Measurements from ENCODE around the gene CDK17.

Gene CDK17

GRCh38 chr12:96334502-96334901 is 65.7 kb downstream of the CDK17 start:
- TF ChIP-seq, protein P1, sequence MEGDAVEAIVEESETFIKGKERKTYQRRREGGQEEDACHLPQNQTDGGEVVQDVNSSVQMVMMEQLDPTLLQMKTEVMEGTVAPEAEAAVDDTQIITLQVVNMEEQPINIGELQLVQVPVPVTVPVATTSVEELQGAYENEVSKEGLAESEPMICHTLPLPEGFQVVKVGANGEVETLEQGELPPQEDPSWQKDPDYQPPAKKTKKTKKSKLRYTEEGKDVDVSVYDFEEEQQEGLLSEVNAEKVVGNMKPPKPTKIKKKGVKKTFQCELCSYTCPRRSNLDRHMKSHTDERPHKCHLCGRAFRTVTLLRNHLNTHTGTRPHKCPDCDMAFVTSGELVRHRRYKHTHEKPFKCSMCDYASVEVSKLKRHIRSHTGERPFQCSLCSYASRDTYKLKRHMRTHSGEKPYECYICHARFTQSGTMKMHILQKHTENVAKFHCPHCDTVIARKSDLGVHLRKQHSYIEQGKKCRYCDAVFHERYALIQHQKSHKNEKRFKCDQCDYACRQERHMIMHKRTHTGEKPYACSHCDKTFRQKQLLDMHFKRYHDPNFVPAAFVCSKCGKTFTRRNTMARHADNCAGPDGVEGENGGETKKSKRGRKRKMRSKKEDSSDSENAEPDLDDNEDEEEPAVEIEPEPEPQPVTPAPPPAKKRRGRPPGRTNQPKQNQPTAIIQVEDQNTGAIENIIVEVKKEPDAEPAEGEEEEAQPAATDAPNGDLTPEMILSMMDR (IDR thresholded peaks at IDR 0.05; ENCODE audit: control insufficient read depth, extremely low read depth, insufficient read depth): no peak
- no peak for DNase-seq (ENCODE audit: low read depth)
- H3K4me3 ChIP-seq (ENCODE audit: low read depth, low read length): no peak overlapping the region

DNA sequence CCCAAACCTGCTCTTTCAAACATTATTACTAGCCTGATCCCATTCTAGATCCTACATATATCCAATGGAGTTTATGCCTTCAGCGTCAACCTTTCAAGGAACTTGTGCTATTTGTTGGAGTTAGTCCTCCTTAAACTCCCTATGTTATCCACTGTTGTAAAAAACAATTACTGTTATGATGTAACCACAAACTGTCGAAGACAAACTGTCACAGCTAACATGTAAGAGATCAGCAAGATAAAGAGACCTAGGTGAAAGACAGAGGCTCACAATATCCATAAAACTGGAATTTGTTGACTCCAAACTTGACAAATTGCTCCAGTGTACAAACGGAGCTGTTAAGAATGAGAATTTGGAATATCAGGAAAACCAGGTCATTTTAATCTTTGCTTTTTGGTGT is 70.7 kb downstream of the CDK17 start:
- no peak for DNase-seq (ENCODE audit: low read depth)
- H3K4me3 ChIP-seq (ENCODE audit: low read depth, low read length): no peak overlapping the region
- TF ChIP-seq, protein P1 (IDR thresholded peaks at IDR 0.05; ENCODE audit: control insufficient read depth, extremely low read depth, insufficient read depth): no peak

DNA sequence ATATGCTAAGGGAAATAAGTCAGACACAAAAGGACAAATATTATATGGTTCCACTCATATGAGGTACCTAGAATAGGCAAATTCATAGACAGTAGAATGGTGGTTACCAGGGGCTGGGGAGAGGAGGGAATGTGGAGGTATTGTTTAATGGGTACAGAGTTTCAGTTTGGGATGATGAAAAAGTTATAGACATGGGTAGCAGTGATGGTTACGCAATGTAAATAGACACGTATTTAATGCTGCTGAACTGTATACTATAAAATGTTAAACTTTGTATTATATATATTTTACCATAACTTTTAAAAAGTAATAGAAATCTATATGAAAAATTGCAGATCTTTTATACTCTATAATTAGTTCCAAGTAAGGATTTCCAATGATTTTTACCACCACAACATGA is 71.2 kb downstream of the CDK17 start:
- no peak for DNase-seq (ENCODE audit: low read depth)
- TF ChIP-seq, protein P1 (IDR thresholded peaks at IDR 0.05; ENCODE audit: control insufficient read depth, extremely low read depth, insufficient read depth): no peak
- no peak overlapping the region for H3K4me3 ChIP-seq (ENCODE audit: low read depth, low read length)

DNA sequence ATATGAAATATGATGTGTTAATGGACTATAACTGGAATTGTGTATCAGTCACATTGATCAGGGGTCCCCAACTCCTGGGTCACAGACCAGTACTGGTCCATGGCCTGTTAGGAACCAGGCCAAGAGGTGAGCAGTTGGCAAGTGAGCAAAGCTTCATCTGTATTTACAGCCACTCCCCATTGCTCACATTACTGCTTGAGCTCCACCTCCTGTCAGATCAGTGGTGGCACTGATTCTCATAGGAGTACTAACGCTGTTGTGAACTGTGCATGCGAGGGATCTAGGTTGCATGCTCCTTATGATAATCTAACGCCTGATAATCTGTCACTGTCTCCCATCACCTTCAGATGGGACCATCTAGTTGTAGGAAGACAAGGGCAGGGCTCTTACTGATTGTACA is 72.3 kb downstream of the CDK17 start:
- no peak for DNase-seq (ENCODE audit: low read depth)
- TF ChIP-seq, protein P1 (IDR thresholded peaks at IDR 0.05; ENCODE audit: control insufficient read depth, extremely low read depth, insufficient read depth): no peak
- no peak overlapping the region for H3K4me3 ChIP-seq (ENCODE audit: low read depth, low read length)

DNA sequence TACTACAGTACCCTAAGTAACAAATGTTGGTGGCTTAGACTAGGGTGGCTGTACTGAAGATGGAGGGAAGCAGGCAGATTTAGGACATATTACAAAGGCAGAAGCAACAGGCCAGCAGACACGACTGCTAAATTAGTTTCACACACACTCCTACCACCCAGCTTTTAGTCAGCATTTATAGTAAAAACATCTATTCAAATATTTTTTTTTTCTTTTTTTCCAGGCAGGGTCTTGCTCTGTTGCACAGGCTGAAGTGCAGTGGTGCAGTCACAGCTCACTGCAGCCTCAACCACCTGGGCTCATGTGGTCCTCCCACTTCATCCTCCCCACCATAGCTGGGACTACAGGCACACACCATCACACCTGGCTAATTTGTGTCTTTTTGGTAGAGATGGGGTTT is 72.9 kb downstream of the CDK17 start:
- TF ChIP-seq, protein P1 (IDR thresholded peaks at IDR 0.05; ENCODE audit: control insufficient read depth, extremely low read depth, insufficient read depth): no peak
- no peak overlapping the region for H3K4me3 ChIP-seq (ENCODE audit: low read depth, low read length)
- DNase-seq (ENCODE audit: low read depth): no peak

DNA sequence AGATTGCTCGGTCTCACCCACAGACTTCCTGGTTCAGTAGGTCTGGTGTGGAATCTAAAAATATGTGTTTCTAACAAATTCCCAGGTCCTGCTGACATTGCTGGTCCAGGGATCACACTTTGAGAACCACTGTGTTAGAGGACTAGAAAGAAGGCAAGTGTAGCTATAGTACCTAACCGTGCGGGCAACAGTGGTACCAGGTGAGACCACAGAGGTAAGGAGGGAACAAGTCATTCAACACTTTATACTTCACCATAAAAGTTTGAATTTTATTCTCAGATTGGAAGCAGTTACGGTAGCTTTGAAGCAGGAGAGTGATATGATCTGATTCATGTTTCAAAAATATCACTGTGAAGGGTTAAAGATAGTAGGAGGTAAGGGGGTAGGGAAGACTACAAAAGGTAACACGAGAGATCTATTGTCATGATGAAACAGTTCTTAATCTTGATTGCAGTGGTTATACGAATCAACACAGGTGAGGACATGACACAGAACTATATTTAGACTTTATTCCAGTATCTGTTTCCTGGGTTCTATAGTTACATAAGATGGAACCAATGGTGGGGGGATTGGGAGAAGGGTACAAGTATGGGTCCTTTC is 73.5 kb downstream of the CDK17 start:
- TF ChIP-seq, protein P1 (IDR thresholded peaks at IDR 0.05; ENCODE audit: control insufficient read depth, extremely low read depth, insufficient read depth): no peak
- H3K4me3 ChIP-seq (ENCODE audit: low read depth, low read length): no peak overlapping the region
- DNase-seq (ENCODE audit: low read depth): no peak

DNA sequence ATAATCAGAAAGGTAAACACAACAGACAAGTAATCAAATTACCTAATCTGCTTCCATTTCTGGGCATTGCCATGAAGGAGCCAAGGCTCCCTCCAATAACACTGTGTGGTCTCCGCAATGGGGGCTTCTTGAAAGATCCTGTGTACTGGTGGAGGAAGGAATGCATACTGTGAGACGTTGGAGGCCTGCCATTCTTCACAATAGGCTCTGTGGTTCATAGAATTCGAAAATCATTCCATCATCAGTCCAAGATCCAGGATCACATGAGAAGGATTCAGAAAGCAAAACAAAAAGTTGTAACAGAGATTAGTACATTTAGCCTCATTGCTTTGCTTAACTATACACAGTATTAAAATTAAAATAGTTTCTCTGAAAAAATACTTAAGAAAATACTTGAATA is 76.3 kb downstream of the CDK17 start:
- H3K4me3 ChIP-seq (ENCODE audit: low read depth, low read length): no peak overlapping the region
- no peak for DNase-seq (ENCODE audit: low read depth)
- TF ChIP-seq, protein P1 (IDR thresholded peaks at IDR 0.05; ENCODE audit: control insufficient read depth, extremely low read depth, insufficient read depth): no peak

Data from LNCaP clone FGC (cell line).